ENCODE results near the gene PDPN.

Gene PDPN

GRCh38 chr1:13600762-13601453 lies 17.3 kb downstream of the PDPN start:
- Histone ChIP-seq H3K4me1 (ENCODE audit: control insufficient read depth, insufficient read depth, low read length) (no peaks in the 10 kb centered on the region), H3K9ac (ENCODE audit: low read length) (no peak overlapping the region), H3K9me3 (ENCODE audit: control insufficient read depth, low read length) (no peaks in the 10 kb centered on the region), H3K36me3 (ENCODE audit: control insufficient read depth, insufficient read depth, low read length) (no peaks in the 10 kb centered on the region), H3K27me3 (ENCODE audit: control insufficient read depth, insufficient read depth, low read length) (no peaks in the 10 kb centered on the region), H3K4me3 (ENCODE audit: low read length) (no peak overlapping the region)

- no peak overlapping the region for H3K4me3 ChIP-seq (ENCODE audit: low read length)
- no peaks in the 10 kb centered on the region for H3K27me3 ChIP-seq (ENCODE audit: control insufficient read depth, insufficient read depth, low read length)
- no peaks in the 10 kb centered on the region for H3K9me3 ChIP-seq (ENCODE audit: control insufficient read depth, low read length)
- no peak overlapping the region for H3K9ac ChIP-seq (ENCODE audit: low read length)
- no peaks in the 10 kb centered on the region for H3K36me3 ChIP-seq (ENCODE audit: control insufficient read depth, insufficient read depth, low read length)
- H3K4me1 ChIP-seq (ENCODE audit: control insufficient read depth, insufficient read depth, low read length), result no peaks in the 10 kb centered on the region
These were observed 20.5 kb downstream of the PDPN start for GRCh38 chr1:13604176-13604575.

GRCh38 chr1:13604721-13605120 lies 21.1 kb downstream of the PDPN start:
- Histone ChIP-seq H3K9me3 (ENCODE audit: control insufficient read depth, low read length) (no peaks in the 10 kb centered on the region), H3K27me3 (ENCODE audit: control insufficient read depth, insufficient read depth, low read length) (no peaks in the 10 kb centered on the region), H3K36me3 (ENCODE audit: control insufficient read depth, insufficient read depth, low read length) (no peaks in the 10 kb centered on the region), H3K4me3 (ENCODE audit: low read length) (no peak overlapping the region), H3K4me1 (ENCODE audit: control insufficient read depth, insufficient read depth, low read length) (no peaks in the 10 kb centered on the region), H3K9ac (ENCODE audit: low read length) (no peak overlapping the region)

- Histone ChIP-seq H3K9ac (ENCODE audit: low read length) (no peak overlapping the region), H3K4me1 (ENCODE audit: control insufficient read depth, insufficient read depth, low read length) (no peaks in the 10 kb centered on the region), H3K4me3 (ENCODE audit: low read length) (no peak overlapping the region), H3K36me3 (ENCODE audit: control insufficient read depth, insufficient read depth, low read length) (no peaks in the 10 kb centered on the region), H3K9me3 (ENCODE audit: control insufficient read depth, low read length) (no peaks in the 10 kb centered on the region), H3K27me3 (ENCODE audit: control insufficient read depth, insufficient read depth, low read length) (no peaks in the 10 kb centered on the region)
These were observed 21.5 kb downstream of the PDPN start for GRCh38 chr1:13605159-13605558.

- Histone ChIP-seq H3K9me3 (ENCODE audit: control insufficient read depth, low read length) (no peaks in the 10 kb centered on the region), H3K4me1 (ENCODE audit: control insufficient read depth, insufficient read depth, low read length) (no peaks in the 10 kb centered on the region), H3K27me3 (ENCODE audit: control insufficient read depth, insufficient read depth, low read length) (no peaks in the 10 kb centered on the region), H3K36me3 (ENCODE audit: control insufficient read depth, insufficient read depth, low read length) (no peaks in the 10 kb centered on the region), H3K4me3 (ENCODE audit: low read length) (no peak overlapping the region), H3K9ac (ENCODE audit: low read length) (no peak overlapping the region)
These were observed 23.4 kb downstream of the PDPN start for GRCh38 chr1:13607002-13607401.

- Histone ChIP-seq H3K4me3 (ENCODE audit: low read length) (no peak overlapping the region), H3K36me3 (ENCODE audit: control insufficient read depth, insufficient read depth, low read length) (no peaks in the 10 kb centered on the region), H3K9me3 (ENCODE audit: control insufficient read depth, low read length) (no peaks in the 10 kb centered on the region), H3K4me1 (ENCODE audit: control insufficient read depth, insufficient read depth, low read length) (peaks cover 5% of the 10 kb centered on the region), H3K9ac (ENCODE audit: low read length) (no peak overlapping the region), H3K27me3 (ENCODE audit: control insufficient read depth, insufficient read depth, low read length) (no peaks in the 10 kb centered on the region)
These were observed 32.6 kb downstream of the PDPN start for GRCh38 chr1:13616234-13616633.

- H3K4me1 ChIP-seq (ENCODE audit: control insufficient read depth, insufficient read depth, low read length), result peaks cover 5% of the 10 kb centered on the region
- H3K36me3 ChIP-seq (ENCODE audit: control insufficient read depth, insufficient read depth, low read length), result no peaks in the 10 kb centered on the region
- H3K9ac ChIP-seq (ENCODE audit: low read length), result no peak overlapping the region
- H3K4me3 ChIP-seq (ENCODE audit: low read length), result no peak overlapping the region
- H3K27me3 ChIP-seq (ENCODE audit: control insufficient read depth, insufficient read depth, low read length), result no peaks in the 10 kb centered on the region
- H3K9me3 ChIP-seq (ENCODE audit: control insufficient read depth, low read length), result no peaks in the 10 kb centered on the region
These were observed 33.5 kb downstream of the PDPN start for GRCh38 chr1:13617108-13617507.

GRCh38 chr1:13617773-13618172 lies 34.1 kb downstream of the PDPN start:
- Histone ChIP-seq H3K27me3 (ENCODE audit: control insufficient read depth, insufficient read depth, low read length) (no peaks in the 10 kb centered on the region), H3K36me3 (ENCODE audit: control insufficient read depth, insufficient read depth, low read length) (no peaks in the 10 kb centered on the region)

GRCh38 chr1:13618483-13618882 lies 34.9 kb downstream of the PDPN start:
- Histone ChIP-seq H3K27me3 (ENCODE audit: control insufficient read depth, insufficient read depth, low read length) (no peaks in the 10 kb centered on the region), H3K4me3 (ENCODE audit: low read length) (no peak overlapping the region), H3K9me3 (ENCODE audit: control insufficient read depth, low read length) (no peaks in the 10 kb centered on the region), H3K4me1 (ENCODE audit: control insufficient read depth, insufficient read depth, low read length) (peaks cover 5% of the 10 kb centered on the region), H3K36me3 (ENCODE audit: control insufficient read depth, insufficient read depth, low read length) (no peaks in the 10 kb centered on the region), H3K9ac (ENCODE audit: low read length) (no peak overlapping the region)

More at GRCh38 chr1:13617773-13618172, 34.1 kb downstream of the PDPN start:
- H3K9ac ChIP-seq (ENCODE audit: low read length), result no peak overlapping the region
- H3K4me1 ChIP-seq (ENCODE audit: control insufficient read depth, insufficient read depth, low read length), result peaks cover 5% of the 10 kb centered on the region
- H3K4me3 ChIP-seq (ENCODE audit: low read length), result no peak overlapping the region
- H3K9me3 ChIP-seq (ENCODE audit: control insufficient read depth, low read length), result no peaks in the 10 kb centered on the region

GRCh38 chr1:13619909-13620308 lies 36.3 kb downstream of the PDPN start:
- H3K9ac ChIP-seq (ENCODE audit: low read length), result no peak overlapping the region
- no peak overlapping the region for H3K4me3 ChIP-seq (ENCODE audit: low read length)
- peaks cover 5% of the 10 kb centered on the region for H3K4me1 ChIP-seq (ENCODE audit: control insufficient read depth, insufficient read depth, low read length)
- no peaks in the 10 kb centered on the region for H3K27me3 ChIP-seq (ENCODE audit: control insufficient read depth, insufficient read depth, low read length)
- H3K36me3 ChIP-seq (ENCODE audit: control insufficient read depth, insufficient read depth, low read length), result no peaks in the 10 kb centered on the region
- H3K9me3 ChIP-seq (ENCODE audit: control insufficient read depth, low read length), result no peaks in the 10 kb centered on the region

GRCh38 chr1:13620825-13621224 lies 37.2 kb downstream of the PDPN start:
- Histone ChIP-seq H3K4me3 (ENCODE audit: low read length) (no peak overlapping the region), H3K4me1 (ENCODE audit: control insufficient read depth, insufficient read depth, low read length) (peaks cover 5% of the 10 kb centered on the region), H3K27me3 (ENCODE audit: control insufficient read depth, insufficient read depth, low read length) (no peaks in the 10 kb centered on the region), H3K9ac (ENCODE audit: low read length) (peak overlapping the region; percentile 23), H3K36me3 (ENCODE audit: control insufficient read depth, insufficient read depth, low read length) (no peaks in the 10 kb centered on the region), H3K9me3 (ENCODE audit: control insufficient read depth, low read length) (no peaks in the 10 kb centered on the region)

GRCh38 chr1:13622446-13622845 lies 38.8 kb downstream of the PDPN start:
- H3K4me1 ChIP-seq (ENCODE audit: control insufficient read depth, insufficient read depth, low read length), result peaks cover 5% of the 10 kb centered on the region
- H3K9ac ChIP-seq (ENCODE audit: low read length), result no peak overlapping the region
- H3K27me3 ChIP-seq (ENCODE audit: control insufficient read depth, insufficient read depth, low read length), result no peaks in the 10 kb centered on the region
- H3K4me3 ChIP-seq (ENCODE audit: low read length), result no peak overlapping the region
- no peaks in the 10 kb centered on the region for H3K9me3 ChIP-seq (ENCODE audit: control insufficient read depth, low read length)
- no peaks in the 10 kb centered on the region for H3K36me3 ChIP-seq (ENCODE audit: control insufficient read depth, insufficient read depth, low read length)
